Muscle of leg (tissue), 11 donors: ENCODE data around the gene DGKB. TPM values are rescaled to one million over a fixed set of nuclear protein-coding genes. Genes with fewer than 3 reads are reported as not detected.

Experiments used
- DNase-seq: peaks from one replicate; pipeline ENCODE4 v3.0.0; 2013
- H3K27ac ChIP-seq: one replicate; pipeline ENCODE4 v1.5.1; 2013; ENCODE audit warnings: mild to moderate bottlenecking, low read length, control low read depth
- H3K27me3 ChIP-seq: one replicate; pipeline ENCODE4 v1.6.1; 2013; ENCODE audit warnings: low read length; ENCODE audit not compliant: control insufficient read depth, insufficient read depth
- H3K36me3 ChIP-seq: one replicate; pipeline ENCODE4 v1.6.1; 2013; ENCODE audit warnings: low read length; ENCODE audit not compliant: control insufficient read depth, insufficient read depth
- H3K4me1 ChIP-seq: one replicate; pipeline ENCODE4 v1.6.1; 2013; ENCODE audit warnings: low read length; ENCODE audit not compliant: control insufficient read depth, insufficient read depth
- H3K4me3 ChIP-seq: one replicate; pipeline ENCODE4 v1.5.1; 2013; ENCODE audit warnings: low read length, control low read depth
- H3K9me3 ChIP-seq: replicated peaks from 2 replicates; pipeline ENCODE4 v1.6.1; 2013; ENCODE audit warnings: low read depth, low read length; ENCODE audit not compliant: control insufficient read depth
- WGBS: methylation state at CpG from one replicate; pipeline ENCODE4 v1.1.5; 2013; ENCODE audit warnings: missing lambda C conversion rate; ENCODE audit not compliant: insufficient coverage; 5-methylcytosine and 5-hydroxymethylcytosine counted together
- polyA plus RNA-seq, 8 donors: library from polyadenylated mRNA; unstranded; fragments of 120-200 nt; gene quantifications; one replicate each; pipeline versions ENCODE4 v1.2.1 to v1.2.3, GENCODE V29; 2013; ENCODE audit warnings: inconsistent platforms in 1 of 8, low replicate concordance in 1 of 8; ENCODE audit not compliant: insufficient read length in 8 of 8, insufficient read depth in 1 of 8
- total RNA-seq: library from RNA; stranded (reverse); fragments of 120-200 nt; gene quantifications from one replicate; pipeline ENCODE4 v1.2.4, GENCODE V29; 2013

The DGKB gene
- total and polyA plus RNA-seq, 9 donors = 0.42 to 1.4 (median 0.85) TPM

- no peak overlapping the region for H3K27ac ChIP-seq
- H3K36me3 ChIP-seq = no peaks in the 10 kb centered on the region
- H3K27me3 ChIP-seq = no peaks in the 10 kb centered on the region
- 80% methylated on average over 2 of the region's 4 CpGs for WGBS
- no peak overlapping the region for H3K4me3 ChIP-seq
- DNase-seq = no peak
- no peaks in the 10 kb centered on the region for H3K4me1 ChIP-seq
- no peaks in the 10 kb centered on the region for H3K9me3 ChIP-seq
These were observed 276.5 kb downstream of the DGKB start for GRCh38 chr7:14626076-14626475.

- no peaks in the 10 kb centered on the region for H3K4me1 ChIP-seq
- H3K27ac ChIP-seq = no peak overlapping the region
- H3K9me3 ChIP-seq = no peaks in the 10 kb centered on the region
- H3K4me3 ChIP-seq = no peak overlapping the region
- peak; percentile 70 for DNase-seq
- no peaks in the 10 kb centered on the region for H3K36me3 ChIP-seq
- no peaks in the 10 kb centered on the region for H3K27me3 ChIP-seq
These were observed 280.0 kb downstream of the DGKB start for GRCh38 chr7:14622559-14622958.

- Histone ChIP-seq H3K36me3 (no peaks in the 10 kb centered on the region), H3K27me3 (no peaks in the 10 kb centered on the region), H3K27ac (no peak overlapping the region), H3K9me3 (no peaks in the 10 kb centered on the region), H3K4me3 (no peak overlapping the region), H3K4me1 (no peaks in the 10 kb centered on the region)
- DNase-seq = no peak
These were observed 296.4 kb downstream of the DGKB start for GRCh38 chr7:14606101-14606500.

DNA sequence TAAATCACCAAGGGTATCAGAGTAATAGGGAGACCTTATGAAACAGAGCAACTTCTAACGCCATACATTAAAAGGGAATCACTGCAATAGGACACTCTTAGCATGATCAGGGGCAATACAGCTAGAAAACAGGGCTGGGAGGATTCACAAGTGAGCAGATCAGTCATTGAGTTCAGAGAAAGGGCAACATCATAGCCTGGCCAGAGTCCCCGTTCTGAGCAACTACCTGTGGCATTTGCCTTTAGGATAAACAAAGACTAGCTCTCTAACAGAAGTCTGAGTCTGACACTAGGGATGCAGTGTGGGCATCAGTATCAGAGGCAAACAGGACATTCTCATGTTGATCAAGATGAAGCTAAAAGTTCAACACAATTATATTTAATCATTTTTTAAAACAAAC is 297.9 kb downstream of the DGKB start:
- WGBS = 0% methylated on average over 1 of the region's 2 CpGs
- no peaks in the 10 kb centered on the region for H3K4me1 ChIP-seq
- no peaks in the 10 kb centered on the region for H3K9me3 ChIP-seq
- H3K36me3 ChIP-seq = no peaks in the 10 kb centered on the region
- DNase-seq = no peak
- H3K27ac ChIP-seq = no peak overlapping the region
- H3K27me3 ChIP-seq = no peaks in the 10 kb centered on the region
- no peak overlapping the region for H3K4me3 ChIP-seq

- Histone ChIP-seq H3K4me3 (no peak overlapping the region), H3K4me1 (no peaks in the 10 kb centered on the region), H3K36me3 (no peaks in the 10 kb centered on the region), H3K27ac (no peak overlapping the region), H3K9me3 (no peaks in the 10 kb centered on the region), H3K27me3 (no peaks in the 10 kb centered on the region)
- DNase-seq = no peak
- WGBS = no CpG with 5 or more reads among the region's 1 CpG
These were observed 299.7 kb downstream of the DGKB start for GRCh38 chr7:14602851-14603250.

- no peaks in the 10 kb centered on the region for H3K4me1 ChIP-seq
- DNase-seq = no peak
- 90% methylated on average over 2 of the region's 2 CpGs for WGBS
- no peaks in the 10 kb centered on the region for H3K36me3 ChIP-seq
- H3K4me3 ChIP-seq = no peak overlapping the region
- no peaks in the 10 kb centered on the region for H3K27me3 ChIP-seq
- no peak overlapping the region for H3K27ac ChIP-seq
- H3K9me3 ChIP-seq = no peaks in the 10 kb centered on the region
These were observed 301.7 kb downstream of the DGKB start for GRCh38 chr7:14600766-14601367.

DNA sequence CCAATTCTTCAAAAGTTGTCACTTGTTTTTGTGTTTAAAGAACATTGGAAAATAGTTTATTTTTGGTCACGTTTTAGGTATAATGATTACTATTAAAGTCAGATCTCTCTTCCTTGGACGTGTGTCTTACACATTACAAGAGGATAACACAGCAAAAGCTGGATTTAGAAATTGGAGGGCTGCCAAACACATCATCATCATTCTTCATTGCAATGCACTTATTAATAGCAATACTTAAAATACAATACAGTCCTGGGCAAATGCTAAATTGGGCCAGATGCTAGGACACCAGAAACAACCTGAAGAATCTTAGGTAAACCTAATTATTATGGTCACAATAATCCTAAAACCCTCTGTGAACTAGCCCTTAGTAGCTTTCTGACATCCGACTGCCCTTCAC is 303.6 kb downstream of the DGKB start:
- Histone ChIP-seq H3K27ac (no peak overlapping the region), H3K4me1 (no peaks in the 10 kb centered on the region), H3K27me3 (no peaks in the 10 kb centered on the region), H3K36me3 (no peaks in the 10 kb centered on the region), H3K4me3 (no peak overlapping the region), H3K9me3 (no peaks in the 10 kb centered on the region)
- WGBS = 31% methylated on average over 1 of the region's 3 CpGs
- peak; percentile 37 for DNase-seq

- Histone ChIP-seq H3K27ac (no peak overlapping the region), H3K4me1 (no peaks in the 10 kb centered on the region), H3K9me3 (no peaks in the 10 kb centered on the region), H3K4me3 (no peak overlapping the region), H3K36me3 (no peaks in the 10 kb centered on the region), H3K27me3 (no peaks in the 10 kb centered on the region)
- DNase-seq = no peak
These were observed 306.1 kb downstream of the DGKB start for GRCh38 chr7:14596421-14596820.

- Histone ChIP-seq H3K4me3 (no peak overlapping the region), H3K36me3 (no peaks in the 10 kb centered on the region), H3K27me3 (no peaks in the 10 kb centered on the region), H3K27ac (no peak overlapping the region), H3K4me1 (no peaks in the 10 kb centered on the region), H3K9me3 (peaks cover 3% of the 10 kb centered on the region)
- no CpG with 5 or more reads among the region's 3 CpGs for WGBS
- no peak for DNase-seq
These were observed 312.3 kb downstream of the DGKB start for GRCh38 chr7:14590206-14590605.

- Histone ChIP-seq H3K4me1 (no peaks in the 10 kb centered on the region), H3K4me3 (no peak overlapping the region), H3K27ac (no peak overlapping the region), H3K27me3 (no peaks in the 10 kb centered on the region), H3K36me3 (no peaks in the 10 kb centered on the region), H3K9me3 (peaks cover 3% of the 10 kb centered on the region)
- no peak for DNase-seq
- WGBS = 100% methylated on average over 1 of the region's 2 CpGs
These were observed 317.3 kb downstream of the DGKB start for GRCh38 chr7:14585232-14585631.

GRCh38 chr7:14583518-14583917 is 319.0 kb downstream of the DGKB start:
- DNase-seq = no peak
- Histone ChIP-seq H3K36me3 (no peaks in the 10 kb centered on the region), H3K4me1 (no peaks in the 10 kb centered on the region), H3K9me3 (peaks cover 3% of the 10 kb centered on the region), H3K4me3 (no peak overlapping the region), H3K27me3 (no peaks in the 10 kb centered on the region), H3K27ac (no peak overlapping the region)
